Endothelial cell (in vitro differentiated cells): ENCODE data around the gene PDGFRA. TPM values are rescaled to one million over a fixed set of nuclear protein-coding genes. Genes with fewer than 3 reads are reported as not detected.

Source experiments
- DNase-seq: peaks from one replicate; pipeline ENCODE4 v3.0.0; 2021; ENCODE audit warnings: low spot score
- H3K27ac Mint-ChIP-seq: one replicate; pipeline ENCODE4 v1.8.0; 2021; ENCODE audit warnings: mixed read lengths, inconsistent platforms; ENCODE audit not compliant: unreplicated experiment
- H3K27me3 Mint-ChIP-seq: one replicate; pipeline ENCODE4 v1.8.0; 2021; ENCODE audit warnings: mild to moderate bottlenecking, moderate library complexity, mixed read lengths, inconsistent platforms; ENCODE audit not compliant: unreplicated experiment
- H3K36me3 Mint-ChIP-seq: one replicate; pipeline ENCODE4 v1.8.0; 2021; ENCODE audit warnings: mild to moderate bottlenecking, low read depth, mixed read lengths, inconsistent platforms; ENCODE audit not compliant: unreplicated experiment
- H3K4me1 Mint-ChIP-seq: one replicate; pipeline ENCODE4 v1.8.0; 2021; ENCODE audit warnings: mild to moderate bottlenecking, mixed read lengths, inconsistent platforms; ENCODE audit not compliant: unreplicated experiment
- H3K4me3 Mint-ChIP-seq: one replicate; pipeline ENCODE4 v1.8.0; 2021; ENCODE audit warnings: mild to moderate bottlenecking, mixed read lengths, inconsistent platforms; ENCODE audit not compliant: unreplicated experiment
- H3K9me3 Mint-ChIP-seq: one replicate; pipeline ENCODE4 v1.8.0; 2021; ENCODE audit warnings: mixed read lengths, inconsistent platforms; ENCODE audit not compliant: unreplicated experiment
- CTCF ChIP-seq: fragments of 200-600 bp; sonication (generic); IDR thresholded peaks from one replicate; pipeline ENCODE4 v1.5.0; 2021; ENCODE audit warnings: antibody characterized with exemption; ENCODE audit not compliant: unreplicated experiment
- total RNA-seq: library from RNA; stranded (reverse); fragmentation: NEBNext Ultra II Directional; extraction: Animal tissue kit (Norgen Biotek cat#: 25700); gene quantifications from one replicate; pipeline ENCODE4 v1.2.1, GENCODE V29; 2021; ENCODE audit not compliant: unreplicated experiment

PDGFRA gene
- total RNA-seq, 1 donor from 2014 or later: 3.4 TPM

GRCh38 chr4:54209617-54210016 lies 19.5 kb upstream of the PDGFRA start:
- H3K4me3 Mint-ChIP-seq: no peak overlapping the region
- no peak overlapping the region for H3K27ac Mint-ChIP-seq
- DNase-seq: no peak
- peaks cover 3% of the 10 kb centered on the region for H3K27me3 Mint-ChIP-seq
- no peak for TF ChIP-seq CTCF
- H3K36me3 Mint-ChIP-seq: no peaks in the 10 kb centered on the region
- H3K9me3 Mint-ChIP-seq: no peaks in the 10 kb centered on the region
- H3K4me1 Mint-ChIP-seq: peaks cover 15% of the 10 kb centered on the region

GRCh38 chr4:54213001-54213400 lies 16.1 kb upstream of the PDGFRA start:
- Mint-ChIP-seq H3K4me1 (peaks cover 20% of the 10 kb centered on the region), H3K27me3 (peaks cover 3% of the 10 kb centered on the region), H3K27ac (no peak overlapping the region), H3K9me3 (no peaks in the 10 kb centered on the region), H3K36me3 (no peaks in the 10 kb centered on the region), H3K4me3 (no peak overlapping the region)
- TF ChIP-seq CTCF: no peak
- DNase-seq: no peak

- Mint-ChIP-seq H3K4me3 (no peak overlapping the region), H3K9me3 (no peaks in the 10 kb centered on the region)
These were observed 15.3 kb upstream of the PDGFRA start for GRCh38 chr4:54213761-54214160.

GRCh38 chr4:54215379-54216077 lies 13.6 kb upstream of the PDGFRA start:
- no peak for TF ChIP-seq CTCF
- H3K27me3 Mint-ChIP-seq: peaks cover 4% of the 10 kb centered on the region
- no peaks in the 10 kb centered on the region for H3K9me3 Mint-ChIP-seq
- no peak for DNase-seq
- H3K27ac Mint-ChIP-seq: no peak overlapping the region
- H3K4me3 Mint-ChIP-seq: no peak overlapping the region
- H3K4me1 Mint-ChIP-seq: peaks cover 14% of the 10 kb centered on the region
- H3K36me3 Mint-ChIP-seq: no peaks in the 10 kb centered on the region

More at GRCh38 chr4:54213761-54214160, 15.3 kb upstream of the PDGFRA start:
- TF ChIP-seq CTCF: no peak
- no peaks in the 10 kb centered on the region for H3K36me3 Mint-ChIP-seq
- DNase-seq: no peak
- peaks cover 5% of the 10 kb centered on the region for H3K27me3 Mint-ChIP-seq
- H3K27ac Mint-ChIP-seq: no peak overlapping the region
- peaks cover 20% of the 10 kb centered on the region for H3K4me1 Mint-ChIP-seq

- H3K36me3 Mint-ChIP-seq: no peaks in the 10 kb centered on the region
- no peaks in the 10 kb centered on the region for H3K9me3 Mint-ChIP-seq
- peak overlapping the region; percentile 77 for H3K4me3 Mint-ChIP-seq
- peaks cover 4% of the 10 kb centered on the region for H3K27me3 Mint-ChIP-seq
- peak; percentile 88 for TF ChIP-seq CTCF
- peak; percentile 73 for DNase-seq
- H3K27ac Mint-ChIP-seq: no peak overlapping the region
- peaks cover 12% of the 10 kb centered on the region for H3K4me1 Mint-ChIP-seq
These were observed 11.2 kb upstream of the PDGFRA start for GRCh38 chr4:54217642-54218495.
